ENCODE results near the gene ASB9. TPM values are rescaled to one million over a fixed set of nuclear protein-coding genes. Genes with fewer than 3 reads are reported as not detected.

Gene ASB9
- total RNA-seq, 2 donors from 2014 or later = 0.20 to 0.46 TPM

GRCh38 chrX:15233416-15234015 is 36.4 kb downstream of the ASB9 start:
- no peaks in the 10 kb centered on the region for H3K9me3 ChIP-seq (ENCODE audit: control insufficient read depth, low read length)
- H3K27me3 ChIP-seq (ENCODE audit: control insufficient read depth, insufficient read depth, low read length, poor library complexity, severe bottlenecking) = no peaks in the 10 kb centered on the region
- DNase-seq = no peak
- no peak overlapping the region for H3K9ac ChIP-seq (ENCODE audit: extremely low read depth, low read length, poor library complexity, severe bottlenecking)
- no peak overlapping the region for H3K4me3 ChIP-seq (ENCODE audit: low read length)
- Mint-ChIP-seq H3K9me3 (peaks cover 56% of the 10 kb centered on the region), H3K36me3 (ENCODE audit: low read depth) (no peaks in the 10 kb centered on the region), H3K4me3 (no peak overlapping the region), H3K27me3 (ENCODE audit: insufficient read depth) (no peaks in the 10 kb centered on the region), H3K27ac (no peak overlapping the region), H3K4me1 (no peaks in the 10 kb centered on the region)
- TF ChIP-seq, protein P1, sequence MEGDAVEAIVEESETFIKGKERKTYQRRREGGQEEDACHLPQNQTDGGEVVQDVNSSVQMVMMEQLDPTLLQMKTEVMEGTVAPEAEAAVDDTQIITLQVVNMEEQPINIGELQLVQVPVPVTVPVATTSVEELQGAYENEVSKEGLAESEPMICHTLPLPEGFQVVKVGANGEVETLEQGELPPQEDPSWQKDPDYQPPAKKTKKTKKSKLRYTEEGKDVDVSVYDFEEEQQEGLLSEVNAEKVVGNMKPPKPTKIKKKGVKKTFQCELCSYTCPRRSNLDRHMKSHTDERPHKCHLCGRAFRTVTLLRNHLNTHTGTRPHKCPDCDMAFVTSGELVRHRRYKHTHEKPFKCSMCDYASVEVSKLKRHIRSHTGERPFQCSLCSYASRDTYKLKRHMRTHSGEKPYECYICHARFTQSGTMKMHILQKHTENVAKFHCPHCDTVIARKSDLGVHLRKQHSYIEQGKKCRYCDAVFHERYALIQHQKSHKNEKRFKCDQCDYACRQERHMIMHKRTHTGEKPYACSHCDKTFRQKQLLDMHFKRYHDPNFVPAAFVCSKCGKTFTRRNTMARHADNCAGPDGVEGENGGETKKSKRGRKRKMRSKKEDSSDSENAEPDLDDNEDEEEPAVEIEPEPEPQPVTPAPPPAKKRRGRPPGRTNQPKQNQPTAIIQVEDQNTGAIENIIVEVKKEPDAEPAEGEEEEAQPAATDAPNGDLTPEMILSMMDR (conservative IDR thresholded peaks at IDR 0.05) = no peak
- H3K4me1 ChIP-seq (ENCODE audit: control insufficient read depth, insufficient read depth, low read length) = no peaks in the 10 kb centered on the region
- WGBS, 2 experiments (ENCODE audit: insufficient coverage in 1 of 2, insufficient read length in 1 of 2) = 87% methylated on average over 2 of the region's 3 CpGs; no CpG with 5 or more reads in 1 of the 2 experiments
- no peaks in the 10 kb centered on the region for H3K36me3 ChIP-seq (ENCODE audit: control insufficient read depth, insufficient read depth, low read length)
- no peak overlapping the region for H3K27ac ChIP-seq (ENCODE audit: low read depth, low read length)

DNA sequence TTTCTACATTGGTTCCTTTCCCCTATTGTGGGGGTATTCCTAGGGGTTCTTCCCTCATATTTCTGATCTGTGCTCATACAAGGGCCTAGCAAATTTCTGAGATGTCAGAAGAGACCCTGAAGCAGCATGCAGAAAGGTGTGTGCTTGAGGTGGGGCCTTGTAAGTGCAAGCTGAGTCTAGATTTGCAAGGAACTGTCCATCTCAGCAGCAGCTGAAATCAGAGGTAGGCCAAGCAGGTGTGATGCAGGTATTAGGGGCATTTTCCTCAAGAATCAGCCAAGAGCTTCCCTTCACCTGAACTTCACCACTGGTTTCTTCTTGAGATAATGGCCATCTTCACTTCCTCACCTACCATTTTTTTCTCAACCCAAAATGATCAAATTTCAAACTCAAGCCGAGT is 45.1 kb downstream of the ASB9 start:
- TF ChIP-seq, protein P1 (conservative IDR thresholded peaks at IDR 0.05) = no peak
- Mint-ChIP-seq H3K36me3 (ENCODE audit: low read depth) (no peaks in the 10 kb centered on the region), H3K4me3 (no peak overlapping the region), H3K27ac (no peak overlapping the region), H3K9me3 (peaks cover 15% of the 10 kb centered on the region), H3K4me1 (no peaks in the 10 kb centered on the region), H3K27me3 (ENCODE audit: insufficient read depth) (peaks cover 1% of the 10 kb centered on the region)
- no peaks in the 10 kb centered on the region for H3K27me3 ChIP-seq (ENCODE audit: control insufficient read depth, insufficient read depth, low read length, poor library complexity, severe bottlenecking)
- H3K36me3 ChIP-seq (ENCODE audit: control insufficient read depth, insufficient read depth, low read length) = no peaks in the 10 kb centered on the region
- no peaks in the 10 kb centered on the region for H3K9me3 ChIP-seq (ENCODE audit: control insufficient read depth, low read length)
- no peak overlapping the region for H3K4me3 ChIP-seq (ENCODE audit: low read length)
- WGBS, 2 experiments (ENCODE audit: insufficient coverage in 1 of 2, insufficient read length in 1 of 2) = 100% methylated on average over 1 of the region's 1 CpG; no CpG with 5 or more reads in 1 of the 2 experiments
- no peak overlapping the region for H3K9ac ChIP-seq (ENCODE audit: extremely low read depth, low read length, poor library complexity, severe bottlenecking)
- no peaks in the 10 kb centered on the region for H3K4me1 ChIP-seq (ENCODE audit: control insufficient read depth, insufficient read depth, low read length)
- no peak for DNase-seq
- H3K27ac ChIP-seq (ENCODE audit: low read depth, low read length) = no peak overlapping the region

DNA sequence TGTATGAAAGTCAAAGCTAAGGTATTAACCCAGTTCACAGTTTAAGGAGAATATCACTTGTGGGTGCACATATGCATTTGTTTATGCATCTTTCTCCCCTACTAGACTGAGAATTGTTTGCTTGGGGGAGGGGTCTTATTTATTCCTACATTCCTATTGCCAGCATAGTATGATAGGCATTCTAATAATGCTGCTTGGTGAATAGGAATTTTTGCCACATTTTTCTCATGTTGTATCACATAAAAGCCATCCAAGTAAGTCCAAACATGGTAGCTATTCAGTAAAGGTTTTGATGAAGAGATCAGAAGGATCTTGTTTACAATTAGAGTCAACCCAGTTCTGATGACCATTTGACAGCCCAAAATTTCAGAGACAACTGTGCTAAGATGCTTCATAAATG is 48.6 kb downstream of the ASB9 start:
- Histone ChIP-seq H3K36me3 (ENCODE audit: control insufficient read depth, insufficient read depth, low read length) (no peaks in the 10 kb centered on the region), H3K4me1 (ENCODE audit: control insufficient read depth, insufficient read depth, low read length) (no peaks in the 10 kb centered on the region), H3K27ac (ENCODE audit: low read depth, low read length) (no peak overlapping the region), H3K9ac (ENCODE audit: extremely low read depth, low read length, poor library complexity, severe bottlenecking) (no peak overlapping the region), H3K27me3 (ENCODE audit: control insufficient read depth, insufficient read depth, low read length, poor library complexity, severe bottlenecking) (no peaks in the 10 kb centered on the region), H3K4me3 (ENCODE audit: low read length) (no peak overlapping the region), H3K9me3 (ENCODE audit: control insufficient read depth, low read length) (no peaks in the 10 kb centered on the region)
- H3K4me1 Mint-ChIP-seq = no peaks in the 10 kb centered on the region
- TF ChIP-seq, protein P1 (conservative IDR thresholded peaks at IDR 0.05) = no peak
- no peak overlapping the region for H3K27ac Mint-ChIP-seq
- peaks cover 4% of the 10 kb centered on the region for H3K27me3 Mint-ChIP-seq (ENCODE audit: insufficient read depth)
- H3K36me3 Mint-ChIP-seq (ENCODE audit: low read depth) = no peaks in the 10 kb centered on the region
- no peak for DNase-seq
- H3K4me3 Mint-ChIP-seq = no peak overlapping the region
- H3K9me3 Mint-ChIP-seq = peaks cover 24% of the 10 kb centered on the region
